NOMO-1 treated with DMSO at 0.1 percent for 48 hours (cell line): ENCODE results near the gene HAUS6.
A peak's percentile ranks its signal among the peaks of the same experiment; 100 is the strongest.
"Not testable (repeated sequence)": the region's sequence is repeated elsewhere in the genome, so short reads cannot be mapped to it uniquely, and the experiment has no call there.

Experiments used
- DNase-seq: peaks from one replicate; lab custom pipeline; 2025; ENCODE audit not compliant: unreplicated experiment; lab: John Stamatoyannopoulos, UW

The HAUS6 gene, protein sequence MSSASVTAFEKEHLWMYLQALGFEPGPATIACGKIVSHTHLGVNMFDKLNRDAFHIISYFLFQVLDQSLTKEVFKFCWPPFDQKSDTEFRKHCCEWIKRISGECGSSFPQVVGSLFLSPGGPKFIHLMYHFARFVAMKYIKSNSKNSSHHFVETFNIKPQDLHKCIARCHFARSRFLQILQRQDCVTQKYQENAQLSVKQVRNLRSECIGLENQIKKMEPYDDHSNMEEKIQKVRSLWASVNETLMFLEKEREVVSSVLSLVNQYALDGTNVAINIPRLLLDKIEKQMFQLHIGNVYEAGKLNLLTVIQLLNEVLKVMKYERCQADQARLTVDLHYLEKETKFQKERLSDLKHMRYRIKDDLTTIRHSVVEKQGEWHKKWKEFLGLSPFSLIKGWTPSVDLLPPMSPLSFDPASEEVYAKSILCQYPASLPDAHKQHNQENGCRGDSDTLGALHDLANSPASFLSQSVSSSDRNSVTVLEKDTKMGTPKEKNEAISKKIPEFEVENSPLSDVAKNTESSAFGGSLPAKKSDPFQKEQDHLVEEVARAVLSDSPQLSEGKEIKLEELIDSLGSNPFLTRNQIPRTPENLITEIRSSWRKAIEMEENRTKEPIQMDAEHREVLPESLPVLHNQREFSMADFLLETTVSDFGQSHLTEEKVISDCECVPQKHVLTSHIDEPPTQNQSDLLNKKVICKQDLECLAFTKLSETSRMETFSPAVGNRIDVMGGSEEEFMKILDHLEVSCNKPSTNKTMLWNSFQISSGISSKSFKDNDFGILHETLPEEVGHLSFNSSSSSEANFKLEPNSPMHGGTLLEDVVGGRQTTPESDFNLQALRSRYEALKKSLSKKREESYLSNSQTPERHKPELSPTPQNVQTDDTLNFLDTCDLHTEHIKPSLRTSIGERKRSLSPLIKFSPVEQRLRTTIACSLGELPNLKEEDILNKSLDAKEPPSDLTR

GRCh38 chr9:19102631-19103345 is at the start of gene HAUS6:
HAUS6 (minus strand) TSS chr9:19102904; CDS start chr9:19102651, 253 bp downstream.
- DNase-seq = peak; percentile 89

DNA sequence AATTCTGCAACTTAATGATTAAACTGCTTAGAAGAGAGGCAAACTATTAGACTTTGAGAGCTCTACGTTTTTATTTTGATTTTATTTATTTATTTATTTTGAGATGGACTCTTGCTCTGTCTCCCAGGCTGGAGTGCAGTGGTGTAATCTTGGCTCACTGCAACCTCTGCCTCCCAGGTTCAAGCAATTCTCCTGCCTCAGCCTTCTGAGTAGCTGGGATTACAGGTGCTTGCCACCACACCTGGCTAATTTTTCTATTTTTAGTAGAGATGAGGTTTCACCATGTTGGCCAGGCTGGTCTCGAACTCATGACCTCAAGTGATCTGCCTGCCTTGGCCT is 49.4 kb upstream of the HAUS6 start:
- DNase-seq = not testable (repeated sequence)

DNA sequence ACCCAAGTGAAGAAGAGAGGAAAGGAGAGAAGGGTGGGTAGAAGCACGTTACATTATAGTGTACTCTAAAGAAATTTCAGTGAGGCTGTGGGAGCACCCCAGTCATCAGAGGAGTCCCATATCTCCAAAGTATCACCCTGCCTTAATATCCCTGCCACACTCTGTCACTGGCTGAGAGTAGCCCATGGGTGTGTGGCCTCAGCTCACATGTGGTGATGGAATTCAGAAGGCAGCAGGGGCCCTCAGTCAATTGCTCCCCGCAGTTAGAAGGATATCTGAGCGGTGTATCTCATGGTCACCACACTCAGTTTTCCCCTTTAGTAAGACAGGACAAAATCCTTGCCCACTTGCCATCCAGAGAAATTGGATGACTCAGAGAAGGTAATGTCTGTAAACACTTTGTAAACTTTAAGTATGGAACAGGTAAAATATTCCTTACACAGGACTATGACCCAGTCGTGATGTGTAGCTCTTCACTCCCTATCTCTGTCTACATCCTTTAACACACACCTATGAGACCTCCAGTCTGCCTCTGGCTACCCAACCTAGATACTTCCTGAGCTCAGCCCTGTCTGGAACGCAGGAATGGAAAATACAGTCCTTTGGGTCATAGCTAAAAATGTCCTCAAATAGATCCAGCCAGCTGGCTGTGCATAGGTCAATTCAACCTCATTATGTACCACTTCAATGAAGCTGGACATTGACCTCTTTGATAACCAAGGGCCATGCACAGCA is 48.9 kb upstream of the HAUS6 start:
- DNase-seq = no peak

- no peak for DNase-seq
These were observed 46.5 kb upstream of the HAUS6 start for GRCh38 chr9:19149230-19149629.

DNA sequence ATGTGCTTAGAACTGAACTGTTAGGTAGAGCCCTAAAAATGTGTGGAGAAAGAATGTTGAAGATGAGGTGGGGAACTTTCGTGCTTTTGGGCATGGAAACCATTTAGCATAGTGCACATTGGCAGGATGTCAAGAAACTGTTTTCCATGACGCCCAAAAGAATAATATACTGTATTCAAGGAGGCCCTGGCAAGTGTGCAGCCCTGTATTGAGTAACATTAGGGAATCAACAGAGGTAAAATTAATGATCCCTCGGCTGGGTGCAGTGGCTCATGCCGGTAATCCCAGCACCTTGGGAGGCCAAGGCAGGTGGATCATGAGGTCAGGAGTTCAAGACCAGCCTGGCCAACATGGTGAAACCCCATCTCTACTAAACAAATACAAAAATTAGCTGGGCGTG is 45.5 kb upstream of the HAUS6 start:
- DNase-seq = no peak

DNA sequence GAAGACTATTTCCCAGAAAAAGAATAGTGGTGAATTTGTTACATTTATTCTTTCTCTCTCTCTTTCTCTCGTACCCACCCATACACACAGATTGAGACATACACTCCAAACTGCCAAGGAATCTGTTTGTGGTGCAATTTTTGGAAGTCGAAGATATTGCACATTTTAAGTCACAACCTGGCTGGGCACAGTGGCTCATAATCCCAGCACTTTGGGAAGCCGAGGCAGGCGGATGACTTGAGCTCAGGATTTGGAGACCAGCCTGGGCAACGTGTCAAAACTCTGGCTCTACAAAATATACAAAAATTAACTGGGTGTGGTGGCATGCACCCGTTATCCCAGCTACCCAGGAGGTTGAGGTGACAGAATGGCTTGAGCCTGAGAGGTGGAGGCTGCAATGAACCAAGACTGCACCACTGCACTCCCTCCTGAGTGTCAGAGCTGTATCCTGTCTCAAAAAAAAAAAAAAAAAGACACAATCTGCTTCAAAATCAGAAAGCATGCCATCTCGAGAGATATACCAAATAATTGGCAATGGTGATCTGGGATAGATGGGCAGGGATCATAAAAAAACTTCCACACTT is 43.8 kb upstream of the HAUS6 start:
- no peak for DNase-seq

DNA sequence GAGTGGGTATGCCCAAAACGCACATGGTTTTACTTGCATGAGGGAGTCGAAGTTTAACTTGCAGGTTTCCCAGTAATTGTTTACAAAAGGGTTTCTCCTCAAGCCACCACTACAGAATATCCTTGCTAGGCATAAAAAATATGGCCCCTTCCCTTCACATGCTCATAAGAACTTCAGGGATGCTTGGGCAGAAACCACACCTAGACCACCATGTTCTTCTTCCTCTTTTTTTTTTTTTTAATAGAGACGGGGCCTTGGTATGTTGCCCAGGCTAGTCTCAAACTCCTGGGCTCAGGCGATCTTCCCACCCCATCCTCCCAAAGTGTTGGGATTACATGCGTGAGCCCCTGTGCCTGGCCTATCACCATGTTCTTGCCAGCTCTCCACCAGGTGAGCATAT is 43.2 kb upstream of the HAUS6 start:
- DNase-seq = no peak

DNA sequence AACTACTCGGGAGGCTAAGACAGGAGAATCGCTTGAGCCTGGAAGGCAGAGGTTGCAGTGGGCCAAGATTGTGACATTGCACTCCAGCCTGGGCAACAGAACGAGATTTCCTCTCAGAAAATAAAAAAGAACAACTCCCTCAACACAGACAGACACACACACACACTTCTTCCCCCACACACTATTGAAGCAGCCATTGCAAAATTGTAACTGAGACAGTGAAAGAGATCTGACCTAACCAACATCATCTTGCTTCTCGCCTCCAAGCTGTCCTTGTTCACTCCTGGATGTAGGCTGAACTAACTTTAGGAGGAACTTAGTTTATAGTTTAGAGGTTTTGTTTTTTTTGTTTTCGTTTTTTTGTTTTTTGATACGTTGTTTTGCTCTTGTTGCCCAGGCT is 37.6 kb upstream of the HAUS6 start:
- no peak for DNase-seq

- DNase-seq = no peak
These were observed 35.4 kb upstream of the HAUS6 start for GRCh38 chr9:19138084-19138483.

- no peak for DNase-seq
These were observed 34.6 kb upstream of the HAUS6 start for GRCh38 chr9:19137282-19137681.

- DNase-seq = no peak
These were observed 33.4 kb upstream of the HAUS6 start for GRCh38 chr9:19136129-19136528.

DNA sequence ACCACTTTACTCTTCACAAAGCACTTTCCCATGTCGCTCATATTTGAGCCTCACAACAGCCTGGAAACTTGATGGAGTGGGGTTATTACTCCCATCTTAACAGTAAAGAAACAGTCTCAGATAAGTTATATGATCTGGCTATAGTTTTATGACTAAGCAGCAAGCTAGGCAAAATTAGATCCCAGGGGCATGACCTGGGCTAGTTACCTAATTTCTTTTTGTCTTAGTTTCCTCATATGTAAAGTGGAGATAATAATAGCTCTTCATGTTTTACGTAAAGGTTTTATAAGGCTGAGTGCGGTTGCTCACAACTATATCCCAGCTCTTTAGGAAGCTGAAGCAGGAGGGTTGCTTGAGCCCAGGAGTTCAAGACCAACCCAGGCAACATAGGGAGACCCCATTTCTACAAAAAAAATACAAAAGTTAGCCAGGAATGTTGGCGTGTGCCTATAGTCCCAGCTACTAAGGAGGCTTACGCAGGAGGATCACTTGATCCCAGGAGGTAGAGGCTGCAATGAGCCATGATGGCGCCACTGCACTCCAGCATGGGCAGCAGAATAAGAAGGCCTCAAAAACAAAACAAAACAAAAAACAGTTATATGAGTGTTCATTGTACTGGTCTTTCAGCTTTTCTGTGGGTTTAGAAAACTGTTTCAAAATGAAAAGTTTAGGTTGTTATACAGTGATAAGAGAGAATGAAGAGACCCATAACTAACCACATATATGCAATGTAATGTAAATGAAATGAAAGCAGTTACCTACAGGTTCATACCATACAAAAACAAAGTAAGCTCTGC is 31.0 kb upstream of the HAUS6 start:
- DNase-seq = no peak

DNA sequence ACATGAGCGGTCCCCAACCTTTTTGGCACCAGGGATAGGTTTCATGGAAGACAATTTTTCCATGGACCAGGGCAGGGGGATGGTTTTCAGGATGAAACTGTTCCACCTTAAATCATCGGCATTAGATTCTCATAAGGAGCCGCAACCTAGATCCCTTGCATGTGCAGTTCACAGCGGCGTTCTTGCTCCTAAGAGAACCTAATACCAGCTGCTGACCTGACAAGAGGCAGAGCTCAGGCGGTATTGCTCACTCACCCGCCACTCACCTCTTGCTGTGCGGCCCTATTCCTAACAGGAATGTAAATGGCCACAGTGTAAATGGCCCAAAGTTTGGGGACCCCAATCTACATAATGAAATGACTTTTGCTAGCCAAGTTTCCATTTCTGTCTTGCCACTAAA is 27.7 kb upstream of the HAUS6 start:
- no peak for DNase-seq

DNA sequence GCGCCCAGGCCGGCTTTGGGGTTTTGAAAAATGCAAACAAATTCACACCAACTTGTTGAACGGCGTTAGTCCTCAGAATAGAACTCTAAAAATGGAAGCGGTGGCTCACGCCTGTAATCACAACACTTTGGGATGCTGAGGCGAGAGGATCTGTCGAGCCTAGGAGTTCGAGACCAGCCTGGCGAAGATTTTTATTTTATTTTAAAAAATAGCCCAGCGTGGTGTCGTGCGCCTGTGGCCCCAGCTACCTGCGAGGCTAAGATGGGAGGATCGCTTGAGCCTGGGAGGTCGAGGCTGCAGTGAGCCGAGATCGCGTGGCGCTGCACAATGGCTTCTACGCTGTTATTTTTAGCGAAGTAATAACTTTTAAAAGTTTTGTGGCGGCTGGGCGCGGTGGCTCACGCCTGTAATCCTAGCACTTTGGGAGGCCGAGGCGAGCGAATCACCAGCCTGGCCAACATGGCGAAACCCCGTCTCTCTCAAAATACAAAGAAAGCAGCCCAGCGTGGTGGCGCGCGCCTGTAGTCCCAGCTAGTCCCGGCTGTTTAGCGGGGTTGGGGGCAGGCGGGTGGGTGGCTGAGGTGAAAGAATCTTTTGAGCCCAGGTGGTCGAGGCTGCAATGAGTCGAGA is 25.3 kb upstream of the HAUS6 start:
- no peak for DNase-seq

- no peak for DNase-seq
These were observed 21.7 kb upstream of the HAUS6 start for GRCh38 chr9:19124430-19124793.

DNA sequence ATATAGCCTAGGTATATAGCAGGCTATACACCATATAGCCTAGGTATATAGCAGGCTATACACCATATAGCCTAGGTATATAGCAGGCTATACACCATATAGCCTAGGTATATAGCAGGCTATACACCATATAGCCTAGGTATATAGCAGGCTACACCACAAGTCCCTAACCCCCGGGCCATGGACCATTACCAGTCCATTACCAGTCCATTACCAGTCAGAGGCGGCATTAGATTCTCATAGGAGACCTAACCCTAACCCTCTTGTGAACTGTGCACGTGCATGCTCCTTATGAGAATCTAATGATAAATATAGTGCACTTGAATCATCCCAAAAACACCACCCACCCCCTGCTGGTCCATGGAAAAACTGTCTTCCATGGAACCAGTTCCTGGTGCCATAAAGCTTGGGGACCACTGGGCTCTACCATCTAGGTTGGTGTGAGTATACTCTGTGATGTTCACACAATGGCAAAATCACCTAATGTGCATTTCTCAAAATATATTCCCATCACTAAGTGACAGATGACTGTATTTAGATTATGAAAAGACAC is 19.9 kb upstream of the HAUS6 start:
- DNase-seq = no peak

GRCh38 chr9:19120877-19121276 is 18.2 kb upstream of the HAUS6 start:
- DNase-seq = no peak

DNA sequence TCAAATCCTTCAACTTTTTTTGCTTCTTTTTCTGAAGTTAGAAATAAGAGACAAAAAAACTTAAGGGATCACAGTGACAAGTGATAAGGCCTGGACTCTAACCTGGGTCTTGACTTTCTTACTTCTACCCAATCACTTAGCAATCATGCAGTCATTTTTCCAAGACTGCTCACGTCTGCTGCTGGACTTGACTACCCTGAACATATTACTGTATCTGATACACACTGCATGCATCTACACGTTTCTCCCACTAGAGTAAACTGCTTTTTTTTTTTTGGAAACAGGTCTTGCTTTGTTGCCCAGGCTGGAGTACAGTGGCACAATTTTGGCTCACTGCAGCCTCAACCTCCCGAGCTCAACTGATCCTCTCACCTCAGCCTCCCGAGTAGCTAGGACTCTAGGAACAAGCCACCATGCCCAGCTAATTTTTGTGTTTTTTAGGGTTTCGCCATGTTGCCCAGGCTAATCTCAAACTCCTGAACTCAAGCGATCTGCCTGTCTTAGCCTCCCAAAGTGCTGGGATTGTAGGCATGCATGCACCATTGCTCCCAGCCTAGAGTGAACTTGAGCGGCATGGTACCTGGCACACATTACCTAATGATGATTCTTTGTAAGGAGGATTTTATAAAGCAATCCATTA is 17.2 kb upstream of the HAUS6 start:
- no peak for DNase-seq
